ENCODE data around the gene TBX20. TPM values are rescaled to one million over a fixed set of nuclear protein-coding genes. Genes with fewer than 3 reads are reported as not detected.

TBX20 gene
- total and polyA plus RNA-seq, 9 of the 15 experiments (the other 6 are each of a cell fraction or from before 2014, with no cell fraction given): not detected

DNA sequence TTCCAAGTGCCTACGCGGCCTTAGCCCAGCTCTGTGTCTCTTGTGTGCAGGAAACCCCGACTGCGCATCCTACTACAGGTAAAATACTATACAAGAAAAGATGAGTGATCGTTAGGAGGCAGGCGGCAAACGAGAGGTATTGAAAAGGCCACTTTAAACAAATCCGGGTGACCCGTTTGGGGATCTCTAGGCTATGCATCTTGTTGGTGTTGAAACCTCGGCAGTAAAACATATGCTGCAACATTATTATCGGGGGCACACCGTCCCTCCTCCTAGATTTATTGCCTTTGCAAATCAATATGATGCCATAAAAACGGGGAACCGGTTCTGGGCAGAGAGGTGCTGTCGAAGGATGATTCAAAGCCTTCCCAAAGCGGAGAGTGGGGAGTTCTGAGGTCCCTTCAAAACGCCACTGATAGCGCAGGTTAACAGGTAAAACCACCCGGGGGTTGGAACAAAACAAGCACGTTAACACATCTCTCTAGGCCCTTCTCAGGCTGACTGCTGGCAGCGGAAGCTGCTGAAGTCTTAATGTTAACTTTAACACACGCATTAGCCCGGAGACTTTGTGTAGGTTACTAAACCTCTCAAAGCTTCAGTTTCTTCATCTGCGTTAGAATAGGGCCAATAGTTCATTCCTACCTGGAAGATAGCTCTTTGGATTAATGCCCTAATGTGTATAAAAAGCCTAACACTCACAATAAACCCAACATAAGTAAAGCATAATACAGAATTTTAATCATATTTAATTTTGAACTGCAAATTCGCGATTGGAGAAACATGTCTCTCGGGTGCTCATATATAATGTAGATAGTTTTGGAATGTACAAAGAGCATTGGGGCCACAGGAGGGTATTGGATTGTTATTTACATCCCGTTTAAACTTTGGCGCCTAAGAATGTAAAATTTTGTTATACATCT, 2.6 kb upstream of the TBX20 start:
- no peaks in the 10 kb centered on the region for H3K9me1 ChIP-seq (ENCODE audit: control insufficient read depth, insufficient read depth, low read length)
- POLR2A ChIA-PET: no interaction called here
- in situ Hi-C loops (cut with MboI): no loop called here
- H3K36me3 ChIP-seq (ENCODE audit: control insufficient read depth, insufficient read depth, low read length): no peaks in the 10 kb centered on the region
- ATAC-seq (no peak), DNase-seq (ENCODE audit: extremely low read depth in 1 of 4, low spot score in 3 of 4) (no peak), FAIRE-seq (no peak)
- CTCF ChIA-PET (ENCODE audit: low intra/inter-chr PET ratio): no interaction called here
- H3K9ac ChIP-seq (ENCODE audit: insufficient read depth in 1 of 2, low read depth in 2 of 2, low read length in 2 of 2): no peak overlapping the region
- peaks cover 41 to 79% of the 10 kb centered on the region in 2 experiments for H3K27me3 ChIP-seq (ENCODE audit: control insufficient read depth in 2 of 2, insufficient read depth in 2 of 2, low read length in 2 of 2)
- H4K20me1 ChIP-seq (replicated peaks; ENCODE audit: control insufficient read depth, insufficient read depth, low read length): no peaks in the 10 kb centered on the region
- H3K4me1 ChIP-seq (replicated peaks in 1 of 2; ENCODE audit: control insufficient read depth in 2 of 2, insufficient read depth in 2 of 2, low read length in 2 of 2): peaks cover 0 to 22% of the 10 kb centered on the region in 2 experiments; a peak in 2 of 5 replicates
- H3K9me3 ChIP-seq (replicated peaks; ENCODE audit: control insufficient read depth, insufficient read depth, low read depth, low read length): no peaks in the 10 kb centered on the region
- 1% methylated on average over 29 of the region's 29 CpGs for WGBS (ENCODE audit: insufficient coverage, low coverage, missing lambda C conversion rate)
- no peak overlapping the region for H2AFZ ChIP-seq (ENCODE audit: low read depth, low read length)
- H3K4me3 ChIP-seq: no peak overlapping the region
- intact Hi-C loops (cut with micrococcal nuclease): no loop called here
- no peak overlapping the region for H3K27ac ChIP-seq (ENCODE audit: extremely low read depth, low read depth, low read length)
- no peak for TF ChIP-seq ZNF3 (CRISPR knock-in tag; IDR thresholded peaks at IDR 0.05)
- TF ChIP-seq, protein P1, sequence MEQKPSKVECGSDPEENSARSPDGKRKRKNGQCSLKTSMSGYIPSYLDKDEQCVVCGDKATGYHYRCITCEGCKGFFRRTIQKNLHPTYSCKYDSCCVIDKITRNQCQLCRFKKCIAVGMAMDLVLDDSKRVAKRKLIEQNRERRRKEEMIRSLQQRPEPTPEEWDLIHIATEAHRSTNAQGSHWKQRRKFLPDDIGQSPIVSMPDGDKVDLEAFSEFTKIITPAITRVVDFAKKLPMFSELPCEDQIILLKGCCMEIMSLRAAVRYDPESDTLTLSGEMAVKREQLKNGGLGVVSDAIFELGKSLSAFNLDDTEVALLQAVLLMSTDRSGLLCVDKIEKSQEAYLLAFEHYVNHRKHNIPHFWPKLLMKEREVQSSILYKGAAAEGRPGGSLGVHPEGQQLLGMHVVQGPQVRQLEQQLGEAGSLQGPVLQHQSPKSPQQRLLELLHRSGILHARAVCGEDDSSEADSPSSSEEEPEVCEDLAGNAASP (IDR thresholded peaks at IDR 0.05): no peak
- no peak for TF ChIP-seq NFYB (IDR thresholded peaks at IDR 0.05; ENCODE audit: extremely low read depth, insufficient read length)
- no peak for TF ChIP-seq HDAC2 (IDR thresholded peaks at IDR 0.05)
- TF ChIP-seq GATA2 (CRISPR knock-in tag; IDR thresholded peaks at IDR 0.05): no peak
- no peak for TF ChIP-seq TEAD4 (IDR thresholded peaks at IDR 0.05; ENCODE audit: low read length)
- TF ChIP-seq TEAD4 (CRISPR knock-in tag; IDR thresholded peaks at IDR 0.05; ENCODE audit: borderline replicate concordance): no peak
- TF ChIP-seq CHD1 (IDR thresholded peaks at IDR 0.05; ENCODE audit: low read length): no peak
- TF ChIP-seq, protein P2, sequence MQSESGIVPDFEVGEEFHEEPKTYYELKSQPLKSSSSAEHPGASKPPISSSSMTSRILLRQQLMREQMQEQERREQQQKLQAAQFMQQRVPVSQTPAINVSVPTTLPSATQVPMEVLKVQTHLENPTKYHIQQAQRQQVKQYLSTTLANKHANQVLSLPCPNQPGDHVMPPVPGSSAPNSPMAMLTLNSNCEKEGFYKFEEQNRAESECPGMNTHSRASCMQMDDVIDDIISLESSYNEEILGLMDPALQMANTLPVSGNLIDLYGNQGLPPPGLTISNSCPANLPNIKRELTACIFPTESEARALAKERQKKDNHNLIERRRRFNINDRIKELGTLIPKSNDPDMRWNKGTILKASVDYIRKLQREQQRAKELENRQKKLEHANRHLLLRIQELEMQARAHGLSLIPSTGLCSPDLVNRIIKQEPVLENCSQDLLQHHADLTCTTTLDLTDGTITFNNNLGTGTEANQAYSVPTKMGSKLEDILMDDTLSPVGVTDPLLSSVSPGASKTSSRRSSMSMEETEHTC (IDR thresholded peaks at IDR 0.05): no peak
- TF ChIP-seq PCBP2 (IDR thresholded peaks at IDR 0.05; ENCODE audit: low read depth, low read length, poor library complexity, severe bottlenecking): no peak
- TF ChIP-seq PPARD (CRISPR knock-in tag; IDR thresholded peaks at IDR 0.05): no peak
- no peak for TF ChIP-seq ETS2 (tag; IDR thresholded peaks at IDR 0.05; ENCODE audit: borderline replicate concordance, poor library complexity, severe bottlenecking)
- TF ChIP-seq NR1H2 (CRISPR knock-in tag; IDR thresholded peaks at IDR 0.05): no peak
- BruUV-seq (replicated peaks): no TSS peak
- H3K4me2 ChIP-seq (ENCODE audit: insufficient read depth, low read length): no peak overlapping the region
- H3K79me2 ChIP-seq (ENCODE audit: control insufficient read depth, insufficient read depth, low read length): no peaks in the 10 kb centered on the region

Data from K562 (cell line).